Astrocyte of the cerebellum (primary cell): ENCODE results near the gene GPD2.

Experiments
- DNase-seq: peaks from one replicate; pipeline ENCODE4 v3.0.0-alpha.2; 2011; ENCODE audit warnings: low read depth
- H3K4me3 ChIP-seq: 2 replicates; pipeline ENCODE4 v1.5.1; 2011; ENCODE audit warnings: mild to moderate bottlenecking, low read depth, low read length, moderate library complexity
- CTCF ChIP-seq: IDR thresholded peaks from 2 replicates; pipeline ENCODE4 v1.5.1; 2012; ENCODE audit warnings: low read length, low read depth, moderate library complexity, mild to moderate bottlenecking; ENCODE audit errors: missing control alignments
- in situ Hi-C: cut with HindIII; loops from 2 replicates; pipeline ENCODE4 v1.10.0; 2017; ENCODE audit warnings: low sequenced_read_pairs

The GPD2 gene

GRCh38 chr2:156435396-156435717 lies 822 bp upstream of the GPD2 start:
- no peak for DNase-seq
- in situ Hi-C loops, result no loop called here

GRCh38 chr2:156436497-156437085 lies 412 bp downstream of the GPD2 start:
- no peak for DNase-seq
- TF ChIP-seq CTCF, result no peak
- in situ Hi-C loops, result no loop called here
- peak overlapping the region; percentile 64 for H3K4me3 ChIP-seq

More at GRCh38 chr2:156435396-156435717, 822 bp upstream of the GPD2 start:
- H3K4me3 ChIP-seq, result peak overlapping the region; percentile 64
- no peak for TF ChIP-seq CTCF

GRCh38 chr2:156437272-156437930 lies 1.2 kb downstream of the GPD2 start:
- no peak for DNase-seq
- in situ Hi-C loops, result no loop called here
- TF ChIP-seq CTCF, result no peak
- H3K4me3 ChIP-seq, result peak overlapping the region; percentile 64

- in situ Hi-C loops, result no loop called here
- TF ChIP-seq CTCF, result no peak
- H3K4me3 ChIP-seq, result no peak overlapping the region
- no peak for DNase-seq
Observed at GRCh38 chr2:156437931-156438410, 1.8 kb downstream of the GPD2 start.

- TF ChIP-seq CTCF, result no peak
- no peak overlapping the region for H3K4me3 ChIP-seq
- no peak for DNase-seq
- in situ Hi-C loops, result loop anchor here (5.0 kb wide), 1 partner anchor 44 kb away; no protein-coding TSS in a partner anchor
Observed at GRCh38 chr2:156443089-156443488, 6.9 kb downstream of the GPD2 start.

- DNase-seq, result peak; percentile 53
- in situ Hi-C loops, result no loop called here
- TF ChIP-seq CTCF, result no peak
- H3K4me3 ChIP-seq, result no peak overlapping the region
Observed at GRCh38 chr2:156445296-156446220, 9.4 kb downstream of the GPD2 start.
